IMR-90 (cell line): ENCODE measurements around the gene LRRC41.
"Not testable (repeated sequence)": the region's sequence is repeated elsewhere in the genome, so short reads cannot be mapped to it uniquely, and the experiment has no call there.

Experiments
- BHLHE40 ChIP-seq: fragments of 150-350 bp; IDR thresholded peaks from 2 replicates; pipeline ENCODE4 v1.6.1; 2016; ENCODE audit warnings: mild to moderate bottlenecking, low read depth, low read length
- FOS ChIP-seq: fragments of 150-350 bp; IDR thresholded peaks from 2 replicates; pipeline ENCODE4 v1.6.1; 2016; ENCODE audit warnings: low read depth, low read length
- MAZ ChIP-seq: IDR thresholded peaks from 2 replicates; pipeline ENCODE4 v1.6.1; 2012; ENCODE audit warnings: low read depth, mild to moderate bottlenecking, low read length, improper control_type of control experiment, moderate library complexity, borderline replicate concordance
- MXI1 ChIP-seq: IDR thresholded peaks from 2 replicates; pipeline ENCODE4 v1.6.1; 2012; ENCODE audit warnings: low read depth, mild to moderate bottlenecking, low read length, moderate library complexity, borderline replicate concordance
- POLR2A ChIP-seq: IDR thresholded peaks from 2 replicates; pipeline ENCODE4 v1.6.1; 2012; ENCODE audit warnings: mild to moderate bottlenecking, low read depth, low read length
- RAD21 ChIP-seq: IDR thresholded peaks from 2 replicates; pipeline ENCODE4 v1.6.1; 2012; ENCODE audit warnings: low read length, improper control_type of control experiment
- RCOR1 ChIP-seq: IDR thresholded peaks from 2 replicates; pipeline ENCODE4 v1.6.1; 2012; ENCODE audit warnings: mild to moderate bottlenecking, low read length, improper control_type of control experiment; ENCODE audit not compliant: insufficient replicate concordance
- RFX5 ChIP-seq: IDR thresholded peaks from 2 replicates; pipeline ENCODE4 v1.8.0; 2012; ENCODE audit warnings: low read depth, mild to moderate bottlenecking, low read length, moderate library complexity
- TF ChIP-seq, protein P1 (sequence below): conservative IDR thresholded peaks from 2 replicates; pipeline ENCODE4 v1.5.1; 2012; ENCODE audit warnings: mild to moderate bottlenecking, low read depth, low read length, improper control_type of control experiment
- TF ChIP-seq, protein P2 (sequence below): fragments of 150-350 bp; IDR thresholded peaks from 2 replicates; pipeline ENCODE4 v1.6.1; 2017; ENCODE audit warnings: mild to moderate bottlenecking, antibody characterized with exemption, low read length, low read depth
- TF ChIP-seq, protein P3 (sequence below): fragments of 150-350 bp; IDR thresholded peaks from 2 replicates; pipeline ENCODE4 v1.6.1; 2016; ENCODE audit warnings: low read depth, mild to moderate bottlenecking, low read length, moderate library complexity, borderline replicate concordance

DNA sequence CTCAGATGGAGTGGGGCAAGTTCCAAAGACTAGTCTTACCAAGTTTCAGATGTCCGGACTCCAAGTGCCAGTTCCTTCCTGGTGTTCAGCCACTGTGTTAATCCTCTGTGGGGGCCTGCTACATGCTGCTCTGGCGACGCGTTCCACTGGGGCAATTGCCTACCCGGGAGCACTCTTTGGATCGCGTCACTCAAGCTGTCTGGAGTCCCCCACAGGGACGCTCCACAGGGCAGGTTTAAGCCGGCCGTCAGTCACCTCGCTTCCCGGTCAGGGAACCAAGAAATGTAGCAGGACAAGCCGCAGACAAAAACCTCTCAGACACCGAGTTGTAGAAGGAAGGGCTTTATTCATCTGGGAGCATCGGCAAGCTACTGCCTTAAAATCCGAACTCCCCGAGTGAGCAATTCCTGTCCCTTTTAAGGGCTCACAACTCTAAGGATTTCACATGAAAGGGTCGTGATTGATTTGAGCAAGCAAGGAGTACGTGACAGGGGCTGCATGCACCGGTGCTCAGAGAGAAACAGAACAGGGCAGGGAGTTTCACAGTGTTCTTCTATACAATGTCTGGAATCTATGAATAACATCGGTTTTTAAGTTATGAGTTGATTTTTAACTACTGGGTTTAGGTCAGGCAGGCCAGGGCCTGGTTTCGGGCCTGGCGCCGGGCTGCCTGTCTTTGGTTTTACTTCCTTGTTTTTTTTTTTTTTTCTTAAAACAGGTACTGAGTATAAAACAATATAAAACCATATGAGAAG, 28.5 kb upstream of the LRRC41 start:
- not testable (repeated sequence) for TF ChIP-seq RFX5, POLR2A, RCOR1, BHLHE40, RAD21, FOS, MXI1, MAZ
- TF ChIP-seq, protein P1, sequence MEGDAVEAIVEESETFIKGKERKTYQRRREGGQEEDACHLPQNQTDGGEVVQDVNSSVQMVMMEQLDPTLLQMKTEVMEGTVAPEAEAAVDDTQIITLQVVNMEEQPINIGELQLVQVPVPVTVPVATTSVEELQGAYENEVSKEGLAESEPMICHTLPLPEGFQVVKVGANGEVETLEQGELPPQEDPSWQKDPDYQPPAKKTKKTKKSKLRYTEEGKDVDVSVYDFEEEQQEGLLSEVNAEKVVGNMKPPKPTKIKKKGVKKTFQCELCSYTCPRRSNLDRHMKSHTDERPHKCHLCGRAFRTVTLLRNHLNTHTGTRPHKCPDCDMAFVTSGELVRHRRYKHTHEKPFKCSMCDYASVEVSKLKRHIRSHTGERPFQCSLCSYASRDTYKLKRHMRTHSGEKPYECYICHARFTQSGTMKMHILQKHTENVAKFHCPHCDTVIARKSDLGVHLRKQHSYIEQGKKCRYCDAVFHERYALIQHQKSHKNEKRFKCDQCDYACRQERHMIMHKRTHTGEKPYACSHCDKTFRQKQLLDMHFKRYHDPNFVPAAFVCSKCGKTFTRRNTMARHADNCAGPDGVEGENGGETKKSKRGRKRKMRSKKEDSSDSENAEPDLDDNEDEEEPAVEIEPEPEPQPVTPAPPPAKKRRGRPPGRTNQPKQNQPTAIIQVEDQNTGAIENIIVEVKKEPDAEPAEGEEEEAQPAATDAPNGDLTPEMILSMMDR: not testable (repeated sequence)
- TF ChIP-seq, protein P2, sequence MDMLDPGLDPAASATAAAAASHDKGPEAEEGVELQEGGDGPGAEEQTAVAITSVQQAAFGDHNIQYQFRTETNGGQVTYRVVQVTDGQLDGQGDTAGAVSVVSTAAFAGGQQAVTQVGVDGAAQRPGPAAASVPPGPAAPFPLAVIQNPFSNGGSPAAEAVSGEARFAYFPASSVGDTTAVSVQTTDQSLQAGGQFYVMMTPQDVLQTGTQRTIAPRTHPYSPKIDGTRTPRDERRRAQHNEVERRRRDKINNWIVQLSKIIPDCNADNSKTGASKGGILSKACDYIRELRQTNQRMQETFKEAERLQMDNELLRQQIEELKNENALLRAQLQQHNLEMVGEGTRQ: not testable (repeated sequence)
- TF ChIP-seq, protein P3, sequence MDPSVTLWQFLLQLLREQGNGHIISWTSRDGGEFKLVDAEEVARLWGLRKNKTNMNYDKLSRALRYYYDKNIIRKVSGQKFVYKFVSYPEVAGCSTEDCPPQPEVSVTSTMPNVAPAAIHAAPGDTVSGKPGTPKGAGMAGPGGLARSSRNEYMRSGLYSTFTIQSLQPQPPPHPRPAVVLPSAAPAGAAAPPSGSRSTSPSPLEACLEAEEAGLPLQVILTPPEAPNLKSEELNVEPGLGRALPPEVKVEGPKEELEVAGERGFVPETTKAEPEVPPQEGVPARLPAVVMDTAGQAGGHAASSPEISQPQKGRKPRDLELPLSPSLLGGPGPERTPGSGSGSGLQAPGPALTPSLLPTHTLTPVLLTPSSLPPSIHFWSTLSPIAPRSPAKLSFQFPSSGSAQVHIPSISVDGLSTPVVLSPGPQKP: not testable (repeated sequence)
